Loucy (cell line): ENCODE data around the gene SPZ1.

Experiments
- CTCF ChIP-seq: fragments of 200-600 bp; sonication (generic); conservative IDR thresholded peaks from 2 replicates; pipeline ENCODE4 v1.5.1; 2014; ENCODE audit warnings: mild to moderate bottlenecking, antibody characterized with exemption, low read length
- EZH2phosphoT487 ChIP-seq: fragments of 200-600 bp; IDR thresholded peaks from 2 replicates; pipeline ENCODE4 v1.6.1; 2018; ENCODE audit warnings: antibody characterized with exemption, mild to moderate bottlenecking, moderate library complexity, borderline replicate concordance

- TF ChIP-seq CTCF: no peak
- no peak for TF ChIP-seq EZH2phosphoT487
Observed at GRCh38 chr5:80283360-80283759, 36.4 kb upstream of the SPZ1 start.
